ENCODE measurements around the gene RFX6. TPM values are rescaled to one million over a fixed set of nuclear protein-coding genes. Genes with fewer than 3 reads are reported as not detected.

RFX6 gene
- total RNA-seq, 1 donor from 2014 or later, result not detected

- intact Hi-C loops (cut with micrococcal nuclease), result no loop called here
Measured at GRCh38 chr6:116966675-116967576, 89.9 kb downstream of the RFX6 start.

GRCh38 chr6:116969211-116969863, 92.3 kb downstream of the RFX6 start:
- intact Hi-C loops (cut with micrococcal nuclease), result loop anchor here (1.0 kb wide), 1 partner anchor 190 kb away; no protein-coding TSS in a partner anchor

GRCh38 chr6:116971959-116972358, 94.9 kb downstream of the RFX6 start:
- intact Hi-C loops (cut with micrococcal nuclease), result no loop called here

- intact Hi-C loops (cut with micrococcal nuclease), result no loop called here
Measured at GRCh38 chr6:116973976-116974375, 96.9 kb downstream of the RFX6 start.

GRCh38 chr6:116974526-116975316, 97.7 kb downstream of the RFX6 start:
- intact Hi-C loops (cut with micrococcal nuclease), result no loop called here

- intact Hi-C loops (cut with micrococcal nuclease), result no loop called here
Measured at GRCh38 chr6:116975600-116975999, 98.6 kb downstream of the RFX6 start.

GRCh38 chr6:116979560-116979959, 102.5 kb downstream of the RFX6 start:
- intact Hi-C loops (cut with micrococcal nuclease), result no loop called here

Other genes with a start within 250 kb of the RFX6 start
- gene ZUP1, start 208.5 kb upstream of the RFX6 start, total RNA-seq, result 16.5 and 16.7 TPM in 2 replicates
- 8.4 and 10.0 TPM in 2 replicates for gene KPNA5, start 196.0 kb upstream of the RFX6 start, total RNA-seq
- gene FAM162B, start 111.5 kb upstream of the RFX6 start, total RNA-seq, result not detected in 2 replicates
- gene GPRC6A, start 48.2 kb upstream of the RFX6 start, total RNA-seq, result not detected in 2 replicates

All from T-helper 2 cell treated with Interferon-gamma antibody and Interleukin-4, amounts not matched to agents 100 ng/mL and 5 ng/mL, for 36 hours (primary cell).